Measurements from ENCODE around the gene IL6ST.

DNA sequence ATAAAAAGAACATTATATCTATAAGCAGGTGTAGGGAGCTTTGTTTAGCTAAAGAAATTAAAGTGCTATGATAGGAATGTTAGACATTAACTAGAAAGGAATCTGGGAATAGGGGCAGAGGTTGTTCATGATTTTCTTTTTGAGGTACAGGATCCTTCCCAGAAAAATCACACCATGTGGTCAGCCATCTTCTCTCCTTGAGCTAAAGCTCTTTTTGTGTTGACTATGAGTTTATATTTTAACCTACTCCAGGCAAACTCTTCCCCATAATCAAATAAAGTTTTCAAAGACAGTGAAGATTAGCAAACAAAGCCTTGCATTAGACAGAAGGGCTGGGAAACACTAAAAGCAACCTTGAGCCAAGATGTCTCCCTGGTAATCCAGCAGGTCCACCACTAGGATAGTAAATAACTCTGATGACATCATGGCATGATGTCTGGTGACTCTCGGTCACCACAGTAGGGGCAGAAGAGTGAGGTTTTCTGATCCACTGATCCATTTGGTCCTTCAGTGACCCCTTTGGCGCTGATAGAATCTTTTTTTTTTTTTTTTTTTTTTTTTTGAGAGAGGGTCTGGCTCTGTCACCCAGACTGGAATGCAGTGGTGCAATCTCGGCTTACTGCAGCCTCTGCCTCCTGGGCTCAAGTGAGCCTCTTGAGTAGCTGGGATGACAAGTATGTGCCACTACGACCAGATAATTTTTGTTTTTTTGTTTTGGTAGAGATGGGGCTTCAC is 30.6 kb upstream of the IL6ST start:
- TF ChIP-seq, protein P1, sequence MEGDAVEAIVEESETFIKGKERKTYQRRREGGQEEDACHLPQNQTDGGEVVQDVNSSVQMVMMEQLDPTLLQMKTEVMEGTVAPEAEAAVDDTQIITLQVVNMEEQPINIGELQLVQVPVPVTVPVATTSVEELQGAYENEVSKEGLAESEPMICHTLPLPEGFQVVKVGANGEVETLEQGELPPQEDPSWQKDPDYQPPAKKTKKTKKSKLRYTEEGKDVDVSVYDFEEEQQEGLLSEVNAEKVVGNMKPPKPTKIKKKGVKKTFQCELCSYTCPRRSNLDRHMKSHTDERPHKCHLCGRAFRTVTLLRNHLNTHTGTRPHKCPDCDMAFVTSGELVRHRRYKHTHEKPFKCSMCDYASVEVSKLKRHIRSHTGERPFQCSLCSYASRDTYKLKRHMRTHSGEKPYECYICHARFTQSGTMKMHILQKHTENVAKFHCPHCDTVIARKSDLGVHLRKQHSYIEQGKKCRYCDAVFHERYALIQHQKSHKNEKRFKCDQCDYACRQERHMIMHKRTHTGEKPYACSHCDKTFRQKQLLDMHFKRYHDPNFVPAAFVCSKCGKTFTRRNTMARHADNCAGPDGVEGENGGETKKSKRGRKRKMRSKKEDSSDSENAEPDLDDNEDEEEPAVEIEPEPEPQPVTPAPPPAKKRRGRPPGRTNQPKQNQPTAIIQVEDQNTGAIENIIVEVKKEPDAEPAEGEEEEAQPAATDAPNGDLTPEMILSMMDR (IDR thresholded peaks at IDR 0.05; ENCODE audit: poor library complexity) = no peak
- no peak for TF ChIP-seq EZH2 (IDR thresholded peaks at IDR 0.05; ENCODE audit: borderline replicate concordance)
